Skeletal muscle tissue (tissue), 4 donors: ENCODE measurements around the gene PRSS35. TPM values are rescaled to one million over a fixed set of nuclear protein-coding genes. Genes with fewer than 3 reads are reported as not detected.

Experiments used
- H3K27ac ChIP-seq: one replicate; pipeline ENCODE4 v1.7.0; 2013; ENCODE audit warnings: mild to moderate bottlenecking, low read depth, low read length, inconsistent platforms
- H3K27me3 ChIP-seq, 3 donors: one replicate each; pipeline ENCODE4 v1.7.0; 2013; ENCODE audit warnings: low read length in 3 of 3; ENCODE audit not compliant: control insufficient read depth in 3 of 3, insufficient read depth in 3 of 3
- H3K36me3 ChIP-seq, 3 donors: one replicate each; pipeline ENCODE4 v1.7.0; 2013; ENCODE audit warnings: low read length in 3 of 3; ENCODE audit not compliant: control insufficient read depth in 3 of 3, insufficient read depth in 3 of 3
- H3K4me1 ChIP-seq, 3 donors: one replicate each; pipeline ENCODE4 v1.7.0; 2013; ENCODE audit warnings: low read length in 3 of 3, mild to moderate bottlenecking in 3 of 3; ENCODE audit not compliant: control insufficient read depth in 3 of 3, insufficient read depth in 3 of 3
- H3K4me3 ChIP-seq, 3 donors: one replicate each; pipeline ENCODE4 v1.7.0; 2013; ENCODE audit warnings: low read length in 3 of 3
- H3K9ac ChIP-seq, 3 donors: one replicate each; pipeline ENCODE4 v1.7.0; 2013; ENCODE audit warnings: low read length in 3 of 3, mild to moderate bottlenecking in 3 of 3, moderate library complexity in 2 of 3, low read depth in 1 of 3
- H3K9me3 ChIP-seq, 3 donors: one replicate each; pipeline ENCODE4 v1.7.0; 2013; ENCODE audit warnings: low read length in 3 of 3; ENCODE audit not compliant: control insufficient read depth in 3 of 3
- total RNA-seq: library from RNA; depleted of rRNA; stranded (reverse); fragments of >200 nt; gene quantifications from one replicate; pipeline ENCODE4 v1.2.3, GENCODE V29; 2014
- donor health status: Osteomylitis.

The PRSS35 gene
- total RNA-seq: 29.7 TPM

DNA sequence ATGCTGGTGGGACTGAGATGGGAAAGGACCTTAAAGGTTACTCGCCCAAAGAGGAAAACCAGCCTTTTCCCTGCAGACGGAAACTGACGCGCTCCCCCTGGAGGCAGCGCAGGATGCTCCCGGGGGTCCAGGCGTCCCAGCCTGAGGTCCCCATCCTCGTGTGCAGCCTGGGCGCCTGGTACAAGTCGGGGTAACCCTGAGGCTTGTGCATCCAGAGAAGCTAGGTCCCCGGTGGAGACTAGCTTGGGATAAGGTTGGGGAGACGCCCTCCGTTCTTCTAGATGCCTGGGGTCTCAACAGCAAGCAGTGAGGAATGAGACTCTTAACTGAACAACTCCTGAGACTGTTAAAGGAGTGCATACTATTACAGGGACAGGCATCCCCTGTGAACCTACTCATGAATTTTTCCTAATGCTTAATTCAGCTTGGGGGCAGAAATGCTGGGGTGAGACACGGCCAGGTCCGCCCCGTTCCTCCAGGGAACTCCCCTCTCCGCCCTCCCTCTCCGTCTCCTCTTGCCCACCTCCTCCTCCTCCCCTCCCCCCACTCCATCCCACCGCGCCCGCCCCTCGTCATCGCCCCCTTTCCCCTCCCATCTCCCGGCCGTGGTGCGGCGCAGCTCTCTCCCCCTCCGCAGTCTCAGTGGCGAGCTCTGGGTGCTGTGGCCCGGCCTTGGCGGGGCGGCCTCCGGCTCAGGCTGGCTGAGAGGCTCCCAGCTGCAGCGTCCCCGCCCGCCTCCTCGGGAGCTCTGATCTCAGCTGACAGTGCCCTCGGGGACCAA, at the start of gene PRSS35:
Gene PRSS35 (plus strand): TSS at position 634 of the 781 bp plus-strand sequence. CDS start 10,908 bp downstream, outside the sequence.
- Histone ChIP-seq H3K4me3 (peak within 1 kb of the TSS; percentile 57 to 63 (median 63)), H3K4me1 (peaks cover 0 to 6% (median 4%) of the 10 kb centered on the region in 3 donors), H3K27ac (no peak within 1 kb of the TSS), H3K36me3 (no peaks in the 10 kb centered on the region), H3K9ac (peak within 1 kb of the TSS in 1 of 3 donors; percentile 41), H3K27me3 (no peaks in the 10 kb centered on the region), H3K9me3 (no peaks in the 10 kb centered on the region)

GRCh38 chr6:83463886-83464285, 48.4 kb upstream of the PRSS35 start:
- Histone ChIP-seq H3K4me1 (no peaks in the 10 kb centered on the region), H3K4me3 (no peak overlapping the region), H3K27me3 (no peaks in the 10 kb centered on the region), H3K9ac (no peak overlapping the region), H3K27ac (no peak overlapping the region), H3K9me3 (no peaks in the 10 kb centered on the region), H3K36me3 (no peaks in the 10 kb centered on the region)

- H3K9me3 ChIP-seq: no peaks in the 10 kb centered on the region
- no peaks in the 10 kb centered on the region for H3K27me3 ChIP-seq
- no peak overlapping the region for H3K4me3 ChIP-seq
- no peaks in the 10 kb centered on the region for H3K4me1 ChIP-seq
- H3K9ac ChIP-seq: no peak overlapping the region
- H3K27ac ChIP-seq: no peak overlapping the region
- no peaks in the 10 kb centered on the region for H3K36me3 ChIP-seq
Measured at GRCh38 chr6:83464381-83465140, 47.8 kb upstream of the PRSS35 start.

GRCh38 chr6:83466328-83466727, 46.0 kb upstream of the PRSS35 start:
- no peak overlapping the region for H3K27ac ChIP-seq
- no peaks in the 10 kb centered on the region for H3K27me3 ChIP-seq
- no peaks in the 10 kb centered on the region for H3K9me3 ChIP-seq
- H3K36me3 ChIP-seq: no peaks in the 10 kb centered on the region
- no peaks in the 10 kb centered on the region for H3K4me1 ChIP-seq
- H3K4me3 ChIP-seq: no peak overlapping the region
- no peak overlapping the region for H3K9ac ChIP-seq

- H3K4me1 ChIP-seq: peaks cover 0 to 2% (median 2%) of the 10 kb centered on the region in 3 donors
- H3K36me3 ChIP-seq: no peaks in the 10 kb centered on the region
- no peaks in the 10 kb centered on the region for H3K9me3 ChIP-seq
- H3K4me3 ChIP-seq: no peak overlapping the region
- no peaks in the 10 kb centered on the region for H3K27me3 ChIP-seq
- H3K27ac ChIP-seq: peak overlapping the region; percentile 33
- no peak overlapping the region for H3K9ac ChIP-seq
Measured at GRCh38 chr6:83467620-83468036, 44.7 kb upstream of the PRSS35 start.

GRCh38 chr6:83470001-83470400, 42.3 kb upstream of the PRSS35 start:
- peaks cover 5 to 21% (median 11%) of the 10 kb centered on the region in 3 donors for H3K4me1 ChIP-seq
- no peak overlapping the region for H3K27ac ChIP-seq
- H3K9ac ChIP-seq: no peak overlapping the region
- no peak overlapping the region for H3K4me3 ChIP-seq
- H3K27me3 ChIP-seq: no peaks in the 10 kb centered on the region
- H3K9me3 ChIP-seq: no peaks in the 10 kb centered on the region
- no peaks in the 10 kb centered on the region for H3K36me3 ChIP-seq

GRCh38 chr6:83470587-83470986, 41.7 kb upstream of the PRSS35 start:
- peaks cover 5 to 21% (median 11%) of the 10 kb centered on the region in 3 donors for H3K4me1 ChIP-seq
- no peaks in the 10 kb centered on the region for H3K36me3 ChIP-seq
- H3K9ac ChIP-seq: no peak overlapping the region
- no peaks in the 10 kb centered on the region for H3K27me3 ChIP-seq
- no peak overlapping the region for H3K27ac ChIP-seq
- H3K4me3 ChIP-seq: no peak overlapping the region
- no peaks in the 10 kb centered on the region for H3K9me3 ChIP-seq

DNA sequence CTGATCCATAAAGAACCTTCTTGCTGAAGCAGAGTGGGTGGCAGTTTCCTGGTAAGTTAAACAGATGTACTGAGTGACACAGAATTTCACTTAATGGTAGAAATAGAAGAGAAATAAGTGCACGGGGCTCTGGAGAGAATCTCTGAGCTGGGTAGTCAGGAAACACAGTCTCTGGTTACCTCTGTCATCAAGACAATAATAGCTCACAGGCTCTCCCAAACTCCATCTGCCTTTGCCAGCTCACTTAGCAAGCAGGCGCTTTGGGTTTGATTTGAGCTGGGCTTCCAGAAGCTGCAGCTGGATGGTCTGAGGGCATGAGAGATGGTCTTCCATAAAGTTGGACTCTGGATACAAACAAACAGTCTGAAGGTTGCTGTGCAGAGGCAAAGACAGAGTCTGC, 39.6 kb upstream of the PRSS35 start:
- peaks cover 5 to 21% (median 11%) of the 10 kb centered on the region in 3 donors for H3K4me1 ChIP-seq
- H3K4me3 ChIP-seq: no peak overlapping the region
- no peaks in the 10 kb centered on the region for H3K9me3 ChIP-seq
- H3K27ac ChIP-seq: no peak overlapping the region
- no peaks in the 10 kb centered on the region for H3K27me3 ChIP-seq
- H3K36me3 ChIP-seq: no peaks in the 10 kb centered on the region
- H3K9ac ChIP-seq: no peak overlapping the region

- peaks cover 5 to 21% (median 11%) of the 10 kb centered on the region in 3 donors for H3K4me1 ChIP-seq
- H3K9ac ChIP-seq: peak overlapping the region in 1 of 3 donors; percentile 9
- H3K9me3 ChIP-seq: no peaks in the 10 kb centered on the region
- peak overlapping the region in 1 of 3 donors; percentile 1 for H3K4me3 ChIP-seq
- no peaks in the 10 kb centered on the region for H3K27me3 ChIP-seq
- no peaks in the 10 kb centered on the region for H3K36me3 ChIP-seq
- H3K27ac ChIP-seq: no peak overlapping the region
Measured at GRCh38 chr6:83474309-83474708, 38.0 kb upstream of the PRSS35 start.

GRCh38 chr6:83476971-83477370, 35.4 kb upstream of the PRSS35 start:
- Histone ChIP-seq H3K27me3 (no peaks in the 10 kb centered on the region), H3K27ac (no peak overlapping the region), H3K9me3 (no peaks in the 10 kb centered on the region), H3K36me3 (no peaks in the 10 kb centered on the region), H3K4me3 (no peak overlapping the region), H3K4me1 (peaks cover 5 to 21% (median 11%) of the 10 kb centered on the region in 3 donors), H3K9ac (no peak overlapping the region)
